Measurements from ENCODE around the gene RNF38.
A peak's percentile ranks its signal among the peaks of the same experiment; 100 is the strongest.

The RNF38 gene

DNA sequence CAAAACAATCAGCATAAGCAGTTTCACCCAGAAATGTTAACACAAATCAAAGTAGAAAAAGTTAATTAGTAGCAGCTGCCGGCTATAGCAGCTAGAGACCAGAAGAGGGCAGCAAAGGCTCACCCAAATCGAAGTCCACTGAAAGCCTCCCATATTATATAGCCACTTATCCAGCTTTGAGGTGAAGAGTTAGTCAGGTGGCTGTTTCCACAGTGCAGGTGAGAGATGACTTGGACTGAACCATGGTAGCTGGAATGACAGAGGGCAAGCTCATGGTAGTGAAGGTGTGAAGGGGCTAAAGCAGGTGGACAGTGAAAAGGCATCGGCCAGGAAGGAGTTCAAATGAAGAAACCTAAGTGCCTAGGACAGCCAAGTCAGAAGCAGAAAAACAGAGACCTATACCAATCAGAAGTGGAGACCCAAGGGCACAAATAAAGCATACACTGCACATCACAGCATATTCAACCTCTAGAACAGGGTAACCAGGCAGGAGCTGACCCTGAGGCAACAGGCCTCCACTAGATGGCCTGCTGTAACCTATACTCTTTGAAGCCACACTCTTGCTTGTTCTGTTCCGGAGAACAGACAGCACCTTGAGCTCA is 7.2 kb upstream of the RNF38 start:
- no peak overlapping the region for H3K4me3 ChIP-seq (ENCODE audit: low read depth, low read length)
- peak; percentile 78 for DNase-seq (ENCODE audit: low read depth)
- peak; percentile 92 for TF ChIP-seq CTCF (IDR thresholded peaks at IDR 0.05; ENCODE audit: insufficient read depth, low read depth, low read length, missing control alignments)

DNA sequence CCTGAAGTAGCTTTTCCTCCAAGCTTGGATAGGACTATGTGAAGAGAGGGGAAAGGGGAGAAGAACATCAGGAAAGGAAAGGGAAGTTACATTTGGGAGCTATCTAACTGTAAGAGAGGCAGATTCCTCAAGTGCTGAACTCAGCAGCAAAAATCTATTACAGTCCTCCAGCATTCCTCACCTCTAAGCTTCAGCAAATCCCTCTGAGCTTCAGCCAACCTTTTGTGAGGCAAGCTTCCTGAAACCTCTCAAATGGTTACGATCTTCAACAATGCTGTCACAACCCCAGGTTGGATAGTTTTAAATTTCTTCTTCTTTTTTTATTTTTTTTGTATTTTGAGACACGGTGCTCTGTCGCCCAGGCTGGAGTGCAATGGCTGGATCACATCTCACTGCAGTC is 2.5 kb upstream of the RNF38 start:
- TF ChIP-seq CTCF (IDR thresholded peaks at IDR 0.05; ENCODE audit: insufficient read depth, low read depth, low read length, missing control alignments): no peak
- no peak for DNase-seq (ENCODE audit: low read depth)
- H3K4me3 ChIP-seq (ENCODE audit: low read depth, low read length): no peak overlapping the region

GRCh38 chr9:36401897-36402480 is 1.9 kb upstream of the RNF38 start:
- DNase-seq (ENCODE audit: low read depth): no peak
- TF ChIP-seq CTCF (IDR thresholded peaks at IDR 0.05; ENCODE audit: insufficient read depth, low read depth, low read length, missing control alignments): no peak
- H3K4me3 ChIP-seq (ENCODE audit: low read depth, low read length): no peak overlapping the region

DNA sequence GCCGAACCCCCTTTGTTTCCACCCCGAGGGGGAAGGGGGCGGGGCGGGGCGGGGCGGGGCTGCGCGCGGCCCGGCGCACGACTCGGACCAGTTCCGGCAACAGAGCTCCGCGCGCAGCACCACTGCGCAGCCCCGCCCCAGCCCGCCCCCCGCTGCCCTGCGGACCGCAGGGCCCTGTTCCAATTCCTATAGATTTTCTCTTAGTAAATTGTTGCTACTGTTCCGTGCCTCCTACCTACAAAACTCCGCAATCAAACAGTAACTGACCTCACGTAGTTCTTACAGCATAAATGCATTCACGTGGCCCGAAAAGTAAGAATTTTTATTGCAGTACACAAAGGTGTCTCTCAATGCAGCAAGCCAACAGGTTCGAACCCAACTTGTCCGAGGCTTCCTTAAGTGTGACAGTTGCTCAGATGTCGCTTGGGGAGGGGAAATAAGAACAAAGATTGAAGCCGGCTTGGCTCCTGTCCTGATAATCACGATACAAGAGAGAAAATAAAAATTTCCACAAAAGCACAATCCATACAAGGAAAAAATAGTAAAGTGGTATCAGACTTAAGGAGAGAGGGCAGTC is 1.2 kb upstream of the RNF38 start:
- peak overlapping the region; percentile 96 for H3K4me3 ChIP-seq (ENCODE audit: low read depth, low read length)
- no peak for TF ChIP-seq CTCF (IDR thresholded peaks at IDR 0.05; ENCODE audit: insufficient read depth, low read depth, low read length, missing control alignments)
- no peak for DNase-seq (ENCODE audit: low read depth)

DNA sequence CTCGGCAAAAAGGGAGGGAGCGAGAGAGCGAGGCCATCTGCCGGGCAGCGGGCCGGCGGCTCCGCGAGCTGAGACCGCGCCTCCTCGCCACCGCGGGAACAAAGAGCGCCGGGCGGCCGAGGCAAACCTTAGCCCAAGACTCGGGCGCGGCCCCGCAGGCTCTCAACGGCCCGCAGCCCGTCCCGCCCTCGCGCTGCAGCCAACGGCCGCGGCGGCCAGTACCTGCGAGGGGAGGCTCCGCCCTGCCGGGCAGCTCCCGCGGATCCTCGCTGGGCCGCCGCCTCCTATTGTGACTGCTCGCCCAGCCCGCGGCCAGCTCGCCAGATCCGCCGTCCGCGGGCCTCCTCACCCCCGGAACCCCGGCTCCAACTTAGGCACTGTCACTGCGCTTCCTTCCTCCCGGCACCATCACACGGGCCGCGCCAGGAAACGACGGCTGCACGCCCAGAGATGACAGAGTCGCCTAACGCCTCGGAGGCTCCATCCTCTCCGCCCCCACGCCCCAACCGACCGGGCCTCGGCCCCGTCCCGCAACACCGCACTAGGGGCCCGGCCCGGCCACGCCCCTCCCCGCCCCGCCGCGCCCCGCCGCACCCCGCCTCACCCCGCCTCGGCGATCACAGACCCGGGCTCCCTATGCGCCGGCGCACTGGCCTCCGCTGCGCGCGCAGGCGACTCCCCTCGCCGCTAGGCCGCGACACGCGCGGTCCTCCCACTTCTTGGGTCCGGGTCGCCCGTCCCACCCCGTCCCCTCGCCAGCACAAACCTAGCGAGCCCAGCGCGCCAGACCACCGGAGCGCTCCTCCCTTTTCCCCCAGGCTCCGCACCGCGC is 479 bp upstream of the RNF38 start:
- DNase-seq (ENCODE audit: low read depth): peak; percentile 93
- no peak for TF ChIP-seq CTCF (IDR thresholded peaks at IDR 0.05; ENCODE audit: insufficient read depth, low read depth, low read length, missing control alignments)
- H3K4me3 ChIP-seq (ENCODE audit: low read depth, low read length): peak overlapping the region; percentile 96

DNA sequence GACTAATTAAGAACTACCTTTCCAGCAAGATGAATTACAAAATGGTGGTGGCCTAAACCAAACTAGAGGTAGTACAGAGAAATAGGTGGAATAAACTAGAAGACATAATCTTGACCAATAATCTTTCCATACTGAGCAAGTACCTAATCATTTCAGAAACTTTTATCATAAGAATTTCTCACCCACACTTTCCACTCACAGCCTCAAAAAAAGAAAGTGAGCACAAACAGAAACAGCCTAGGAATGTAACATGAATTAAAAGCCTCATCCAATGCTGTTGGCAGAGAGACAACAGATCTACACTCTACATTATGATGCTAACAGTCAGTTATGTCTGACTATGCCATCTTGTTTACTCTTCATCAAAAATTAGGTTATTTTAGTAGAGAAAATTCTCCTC is 1.3 kb downstream of the RNF38 start:
- no peak for TF ChIP-seq CTCF (IDR thresholded peaks at IDR 0.05; ENCODE audit: insufficient read depth, low read depth, low read length, missing control alignments)
- peak overlapping the region; percentile 96 for H3K4me3 ChIP-seq (ENCODE audit: low read depth, low read length)
- no peak for DNase-seq (ENCODE audit: low read depth)

Data from GM12865 (cell line).